K562 (cell line): ENCODE measurements around the gene IQCK. TPM values are rescaled to one million over a fixed set of nuclear protein-coding genes. Genes with fewer than 3 reads are reported as not detected.

Experiments
- ATAC-seq: fragments of 200-7000 bp; cut with Tn5 transposase; 3 replicates; pipeline ENCODE4 v1.9.1; 2020; ENCODE audit warnings: moderate library complexity
- BruUV-seq: library from RNA; stranded (reverse); fragments of 400-500 nt; replicated peaks from 2 replicates; lab custom pipeline; 2021; lab: Mats Ljungman, UMichigan
- CTCF ChIA-PET: fragments of 300-600 bp; formaldehyde crosslinking; extraction: SDS; loops from one replicate; lab custom pipeline; 2021; ENCODE audit warnings: low intra/inter-chr PET ratio; lab: Yijun Ruan, JAX
- POLR2A ChIA-PET: fragments of 300-600, 350-650 bp; sonication (Branson Sonifier 250); formaldehyde crosslinking; extraction: SDS; loops from one replicate; lab custom pipeline; 2021; ENCODE audit warnings: antibody characterized with exemption, inconsistent platforms; lab: Yijun Ruan, JAX
- DNase-seq, 4 experiments: peaks; one replicate each; pipeline versions ENCODE4 v3.0.0 to v3.0.0-alpha.2; 2011 to 2018; ENCODE audit warnings: low spot score in 3 of 4, mixed read lengths in 3 of 4; ENCODE audit errors: extremely low read depth in 1 of 4
- FAIRE-seq: peaks from 2 replicates; lab custom pipeline; 2011; peaks lifted over from hg19 to GRCh38; lab: Jason Lieb, UNC
- H2AFZ ChIP-seq: 2 replicates; pipeline ENCODE4 v1.6.0; 2011; ENCODE audit warnings: low read depth, low read length, control low read depth, inconsistent platforms
- H3K27ac ChIP-seq: fragments of 200-600 bp; 3 replicates; pipeline ENCODE4 v1.8.0; 2011; ENCODE audit warnings: low read depth, mild to moderate bottlenecking, control low read depth, inconsistent platforms, low read length, moderate library complexity, mixed read lengths; ENCODE audit errors: extremely low read depth
- H3K27me3 ChIP-seq, 2 experiments: fragments of 300-600 bp in 1 of 2; 2 replicates in 1 of 2; 3 replicates in 1 of 2; pipeline versions ENCODE4 v1.6.0 to v1.8.0; 2011; ENCODE audit warnings: inconsistent platforms in 2 of 2, low read length in 2 of 2, mild to moderate bottlenecking in 1 of 2, mixed read lengths in 1 of 2, moderate library complexity in 1 of 2; ENCODE audit not compliant: control insufficient read depth in 2 of 2, insufficient read depth in 2 of 2
- H3K36me3 ChIP-seq: fragments of 300-600 bp; 3 replicates; pipeline ENCODE4 v1.8.0; 2011; ENCODE audit warnings: mild to moderate bottlenecking, low read length, inconsistent platforms; ENCODE audit not compliant: control insufficient read depth, insufficient read depth
- H3K4me1 ChIP-seq, 2 experiments: fragments of 200-600 bp in 1 of 2; replicated peaks in 1 of 2; 2 replicates in 1 of 2; 3 replicates in 1 of 2; pipeline versions ENCODE4 v1.5.1 to v1.8.0; 2011; ENCODE audit warnings: inconsistent platforms in 2 of 2, low read length in 2 of 2, mild to moderate bottlenecking in 1 of 2, mixed read lengths in 1 of 2, moderate library complexity in 1 of 2; ENCODE audit not compliant: control insufficient read depth in 2 of 2, insufficient read depth in 2 of 2
- H3K4me2 ChIP-seq: 2 replicates; pipeline ENCODE4 v1.6.1; 2011; ENCODE audit warnings: low read length, control low read depth, inconsistent platforms, mixed read lengths; ENCODE audit not compliant: insufficient read depth
- H3K4me3 ChIP-seq: fragments of 200-600 bp; sonication (generic), shearing (Covaris generic); 2 replicates; pipeline ENCODE4 v1.5.1; 2016; ENCODE audit warnings: control low read depth, inconsistent platforms
- H3K79me2 ChIP-seq: fragments of 200-600 bp; 3 replicates; pipeline ENCODE4 v1.8.0; 2011; ENCODE audit warnings: low read length, inconsistent platforms; ENCODE audit not compliant: control insufficient read depth, insufficient read depth
- H3K9ac ChIP-seq, 2 experiments: 2 replicates each; pipeline versions ENCODE4 v1.6.0 to v1.6.1; 2011; ENCODE audit warnings: low read depth in 2 of 2, low read length in 2 of 2, control low read depth in 1 of 2, inconsistent platforms in 1 of 2, mild to moderate bottlenecking in 1 of 2, mixed read lengths in 1 of 2; ENCODE audit not compliant: insufficient read depth in 1 of 2
- H3K9me1 ChIP-seq: one replicate; pipeline ENCODE4 v1.6.0; 2011; ENCODE audit warnings: inconsistent platforms, mild to moderate bottlenecking, low read length, moderate library complexity; ENCODE audit not compliant: control insufficient read depth, insufficient read depth
- H3K9me3 ChIP-seq: replicated peaks from 2 replicates; pipeline ENCODE4 v1.5.1; 2011; ENCODE audit warnings: low read depth, low read length, inconsistent platforms; ENCODE audit not compliant: control insufficient read depth, insufficient read depth
- H4K20me1 ChIP-seq: replicated peaks from 2 replicates; pipeline ENCODE4 v1.6.1; 2011; ENCODE audit warnings: low read length, inconsistent platforms, mixed read lengths; ENCODE audit not compliant: control insufficient read depth, insufficient read depth
- MLLT1 ChIP-seq, 2 experiments: fragments of 450-650 bp; IDR thresholded peaks; 2 replicates each; pipeline ENCODE4 v1.6.1; 2016
- SMARCC2 ChIP-seq: fragments of 450-650 bp; IDR thresholded peaks from 2 replicates; pipeline ENCODE4 v1.6.1; 2017; ENCODE audit warnings: antibody characterized with exemption, moderate library complexity, mild to moderate bottlenecking, low read depth
- WGBS: fragments of 100-300 bp; shearing (Covaris generic); methylation state at CpG from one replicate; pipeline ENCODE4 v1.1.6; 2016; ENCODE audit warnings: low coverage, mixed read lengths; ENCODE audit not compliant: insufficient coverage; ENCODE audit errors: missing lambda C conversion rate; 5-methylcytosine and 5-hydroxymethylcytosine counted together
- in situ Hi-C: fragments of 300-500 bp; cut with MboI; formaldehyde crosslinking; loops from 4 replicates; pipeline ENCODE4 v1.15.0; 2018; ENCODE audit warnings: inconsistent platforms, mixed read lengths
- intact Hi-C: fragments of 100-400 bp; cut with micrococcal nuclease; formaldehyde crosslinking; loops from 2 replicates; pipeline ENCODE4 v1.14.2; 2022
- polyA plus RNA-seq, 8 experiments: library from polyadenylated mRNA; depleted of rRNA in 4 of 8; stranded (reverse) in 5 of 8; unstranded in 3 of 8; fragments of >200 nt; fragmentation: Nextera tagmentation in 2 of 8; fragmentation: Illumina TruSeq in 1 of 8; extraction: Ambion mirVana in 2 of 8; extraction: Trizol in 1 of 8; gene quantifications; 2 replicates each; pipeline versions ENCODE4 v1.2.1 to v1.2.3, GENCODE V29; 2011 to 2014; ENCODE audit warnings: inconsistent platforms in 1 of 8, missing spikeins in 1 of 8
- total RNA-seq, 7 experiments: library from RNA; depleted of rRNA in 6 of 7; stranded (reverse); fragments of >200 nt in 6 of 7; fragmentation: Illumina TruSeq in 2 of 7; extraction: Trizol in 2 of 7; gene quantifications; 2 replicates each; pipeline versions ENCODE4 v1.2.1 to v1.2.3, GENCODE V29; 2011 to 2021; ENCODE audit warnings: low replicate concordance in 1 of 7

IQCK gene
- total and polyA plus RNA-seq, 9 of the 15 experiments (the other 6 are each of a cell fraction or from before 2014, with no cell fraction given) = 5.2 to 12.2 (median 7.3) TPM

GRCh38 chr16:19885451-19886072, 167.5 kb downstream of the IQCK start:
- Histone ChIP-seq H3K4me3 (no peak overlapping the region), H3K79me2 (no peaks in the 10 kb centered on the region)
- POLR2A ChIA-PET = no interaction called here

More at GRCh38 chr16:19885451-19886072, 167.5 kb downstream of the IQCK start:
- no peak overlapping the region; the same call in 1 of the 2 replicates for H3K4me2 ChIP-seq
- no peak overlapping the region for H2AFZ ChIP-seq
- no peak for DNase-seq
- 0 out of 4 replicates have a peak, but pooled peaks of 1 of the 2 experiments have one; percentile 38 for TF ChIP-seq MLLT1 (IDR thresholded peaks at IDR 0.05)
- TF ChIP-seq SMARCC2 = no peak
- no peak overlapping the region for H3K27ac ChIP-seq
- no peaks in the 10 kb centered on the region for H3K9me1 ChIP-seq
- CTCF ChIA-PET = interaction anchor here (0.5 to 5.0 kb wide), 8 partner anchors 209 to 857 kb away, joined by 3 to 101 read pairs (median 6); no protein-coding TSS in a partner anchor
- intact Hi-C loops (loop anchor here (1.0 to 10.0 kb wide), 3 partner anchors 284 to 501 kb away; no protein-coding TSS in a partner anchor), in situ Hi-C loops (loop anchor here (5.0 to 25.0 kb wide), 2 partner anchors 283 to 498 kb away; no protein-coding TSS in a partner anchor)
- no peak for FAIRE-seq
- no TSS peak for BruUV-seq
- H3K4me1 ChIP-seq = peaks cover 3 to 25% of the 10 kb centered on the region in 2 experiments; a peak in 3 of 5 replicates
- H3K9me3 ChIP-seq = no peaks in the 10 kb centered on the region
- no peak for ATAC-seq
- H3K9ac ChIP-seq = no peak overlapping the region
- H3K36me3 ChIP-seq = no peaks in the 10 kb centered on the region
- no peaks in the 10 kb centered on the region for H4K20me1 ChIP-seq
- H3K27me3 ChIP-seq = peaks cover 0 to 26% of the 10 kb centered on the region in 2 experiments; a peak in 3 of 5 replicates
- 80% methylated on average over 27 of the region's 41 CpGs for WGBS
